GM10266 (cell line): ENCODE data around the gene ARHGAP44.

Source experiments
- DNase-seq: peaks from one replicate; pipeline ENCODE4 v3.0.0; 2012; ENCODE audit errors: extremely low spot score
- TF ChIP-seq, protein P1 (sequence below): IDR thresholded peaks from 2 replicates; pipeline ENCODE4 v1.5.1; 2012; ENCODE audit warnings: mild to moderate bottlenecking, low read depth; ENCODE audit not compliant: control insufficient read depth, insufficient read depth; ENCODE audit errors: missing control alignments

The ARHGAP44 gene

DNA sequence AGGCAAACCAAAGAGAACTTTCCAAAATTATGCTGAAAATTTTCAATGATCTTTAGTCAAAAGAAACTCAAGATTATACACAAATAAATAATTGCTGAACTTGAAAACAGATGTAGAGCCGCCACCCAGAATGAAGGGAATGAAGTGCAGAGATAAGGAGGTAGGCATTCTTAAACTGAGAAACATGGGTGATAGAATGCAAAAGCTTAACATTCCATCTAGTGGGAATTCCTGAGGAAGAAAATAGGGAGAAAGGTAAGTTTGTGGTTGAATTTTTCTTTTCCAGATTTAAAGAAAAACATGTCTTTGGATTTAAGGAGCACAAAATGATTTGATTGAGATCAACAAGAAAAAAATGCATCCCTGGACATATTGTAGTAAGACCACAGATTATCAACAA, 120.2 kb downstream of the ARHGAP44 start:
- DNase-seq: no peak

DNA sequence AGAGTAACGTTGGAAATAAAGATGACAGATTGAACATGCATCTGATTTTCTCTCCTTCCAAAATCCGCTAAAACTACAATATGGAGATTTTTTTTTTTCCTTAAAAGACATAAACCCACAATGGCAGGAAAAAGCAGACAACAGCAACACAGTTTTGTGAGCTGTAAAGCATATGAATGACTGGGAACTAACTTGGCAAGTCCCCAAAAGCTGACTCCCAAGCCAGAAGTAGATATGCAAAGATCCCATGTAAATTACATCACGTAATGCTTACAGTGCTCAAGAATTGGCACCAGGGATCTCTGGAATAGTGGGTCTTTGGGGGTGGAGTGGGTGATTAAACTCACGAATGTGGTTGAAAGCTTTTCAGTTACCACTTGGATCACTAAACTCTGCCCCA, 121.9 kb downstream of the ARHGAP44 start:
- DNase-seq: no peak
- TF ChIP-seq, protein P1, sequence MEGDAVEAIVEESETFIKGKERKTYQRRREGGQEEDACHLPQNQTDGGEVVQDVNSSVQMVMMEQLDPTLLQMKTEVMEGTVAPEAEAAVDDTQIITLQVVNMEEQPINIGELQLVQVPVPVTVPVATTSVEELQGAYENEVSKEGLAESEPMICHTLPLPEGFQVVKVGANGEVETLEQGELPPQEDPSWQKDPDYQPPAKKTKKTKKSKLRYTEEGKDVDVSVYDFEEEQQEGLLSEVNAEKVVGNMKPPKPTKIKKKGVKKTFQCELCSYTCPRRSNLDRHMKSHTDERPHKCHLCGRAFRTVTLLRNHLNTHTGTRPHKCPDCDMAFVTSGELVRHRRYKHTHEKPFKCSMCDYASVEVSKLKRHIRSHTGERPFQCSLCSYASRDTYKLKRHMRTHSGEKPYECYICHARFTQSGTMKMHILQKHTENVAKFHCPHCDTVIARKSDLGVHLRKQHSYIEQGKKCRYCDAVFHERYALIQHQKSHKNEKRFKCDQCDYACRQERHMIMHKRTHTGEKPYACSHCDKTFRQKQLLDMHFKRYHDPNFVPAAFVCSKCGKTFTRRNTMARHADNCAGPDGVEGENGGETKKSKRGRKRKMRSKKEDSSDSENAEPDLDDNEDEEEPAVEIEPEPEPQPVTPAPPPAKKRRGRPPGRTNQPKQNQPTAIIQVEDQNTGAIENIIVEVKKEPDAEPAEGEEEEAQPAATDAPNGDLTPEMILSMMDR: no peak

More for the DNA sequence above, 120.2 kb downstream of the ARHGAP44 start:
- TF ChIP-seq, protein P1: no peak

DNA sequence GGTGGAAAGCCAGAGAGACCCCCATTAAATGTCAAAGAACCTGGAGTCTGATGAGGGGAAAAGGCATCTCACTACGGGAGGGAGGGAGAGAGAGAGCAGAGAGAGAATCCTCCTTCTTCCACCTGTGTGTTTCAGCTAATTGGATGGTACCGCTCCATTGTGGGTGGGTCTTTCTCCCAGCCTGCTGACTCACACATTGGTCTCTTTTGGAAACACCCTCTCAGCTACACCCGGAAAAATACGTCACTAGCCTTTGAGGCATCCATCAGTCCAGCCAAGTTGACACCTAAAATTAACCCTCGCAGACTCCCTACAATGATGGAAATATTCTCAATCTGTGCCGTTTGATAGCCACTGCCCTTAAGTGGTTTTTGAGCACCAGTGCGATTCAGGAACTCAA, 128.1 kb downstream of the ARHGAP44 start:
- DNase-seq: no peak
- TF ChIP-seq, protein P1: no peak

DNA sequence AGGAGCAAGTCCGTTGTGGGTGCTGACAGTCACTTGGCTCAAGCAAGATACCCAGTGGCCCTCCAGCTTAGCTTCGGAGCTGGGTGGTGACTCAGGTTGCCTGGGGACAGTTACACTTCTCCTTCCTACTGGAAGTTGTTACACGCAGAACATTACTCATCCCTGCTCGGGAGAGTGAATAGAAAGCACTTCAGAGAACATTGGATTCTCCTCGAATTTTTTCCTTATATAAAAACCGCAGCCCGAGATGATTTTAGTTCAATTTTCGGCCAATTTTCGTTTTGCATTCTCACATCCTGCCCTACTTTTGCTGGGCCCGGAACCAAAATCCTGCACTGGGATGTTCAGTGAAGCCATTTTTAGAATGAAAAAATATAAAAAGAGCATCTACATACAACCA, 128.8 kb downstream of the ARHGAP44 start:
- no peak for DNase-seq
- TF ChIP-seq, protein P1: no peak

DNA sequence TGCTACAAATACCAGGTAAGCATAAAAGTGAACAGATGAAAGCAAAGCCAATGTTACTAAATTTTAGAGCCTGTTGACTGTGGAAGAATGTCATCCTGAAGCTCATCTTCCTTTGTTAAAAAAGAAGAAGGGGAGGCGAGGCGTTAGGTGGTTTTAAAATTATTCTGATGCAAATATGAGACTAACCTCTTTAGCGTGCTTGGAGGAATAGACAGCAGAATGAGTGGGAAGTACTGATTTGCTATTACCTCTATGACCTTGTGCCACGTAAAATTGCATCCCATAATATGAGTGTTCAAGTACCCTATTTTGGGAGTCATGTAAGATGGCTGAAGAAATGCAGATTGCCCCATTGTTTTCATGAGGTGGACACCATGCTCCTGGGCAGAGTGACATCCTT, 132.8 kb downstream of the ARHGAP44 start:
- TF ChIP-seq, protein P1: no peak

DNA sequence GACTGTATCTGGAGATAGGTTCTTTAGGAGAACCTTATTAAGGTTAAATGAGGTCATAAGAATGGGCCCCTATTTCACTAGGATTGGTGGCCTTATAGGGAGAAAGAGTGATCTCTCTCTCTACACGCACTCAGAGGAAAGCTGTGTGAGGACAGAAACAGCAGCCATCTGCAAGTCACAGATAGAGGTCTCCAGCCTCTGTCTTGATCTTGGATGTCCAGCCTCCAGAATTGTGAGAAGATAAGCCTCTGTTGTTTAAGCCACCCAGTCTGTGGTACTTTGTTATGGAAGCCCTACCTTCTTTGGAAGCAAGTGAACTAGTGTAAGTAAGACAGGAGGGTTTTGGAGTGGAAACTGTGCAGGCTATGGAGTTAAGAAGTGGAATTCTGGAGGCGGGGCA, 135.3 kb downstream of the ARHGAP44 start:
- no peak for DNase-seq
- TF ChIP-seq, protein P1: no peak

More for the DNA sequence above, 132.8 kb downstream of the ARHGAP44 start:
- no peak for DNase-seq

DNA sequence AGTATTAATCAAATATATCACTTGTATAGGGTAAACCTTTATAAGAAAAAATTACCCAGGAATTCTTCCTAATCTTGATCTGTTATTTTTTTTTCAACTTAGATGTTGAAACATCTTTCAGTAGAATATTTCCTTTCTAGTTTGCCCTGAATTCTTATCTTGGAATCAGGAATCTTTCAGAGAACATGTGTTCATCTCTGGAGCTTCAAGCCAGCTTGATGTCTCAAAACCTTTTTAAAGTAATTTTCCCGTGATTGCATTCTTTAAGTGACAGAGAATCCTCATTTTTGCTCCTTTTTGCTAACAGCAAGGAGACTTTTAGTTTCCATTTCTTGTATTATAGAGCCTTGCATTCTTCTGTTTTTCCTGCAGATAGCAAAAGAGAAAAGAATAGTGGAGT, 137.7 kb downstream of the ARHGAP44 start:
- TF ChIP-seq, protein P1: no peak
- no peak for DNase-seq
